Measurements from ENCODE around the gene NRF1.

DNA sequence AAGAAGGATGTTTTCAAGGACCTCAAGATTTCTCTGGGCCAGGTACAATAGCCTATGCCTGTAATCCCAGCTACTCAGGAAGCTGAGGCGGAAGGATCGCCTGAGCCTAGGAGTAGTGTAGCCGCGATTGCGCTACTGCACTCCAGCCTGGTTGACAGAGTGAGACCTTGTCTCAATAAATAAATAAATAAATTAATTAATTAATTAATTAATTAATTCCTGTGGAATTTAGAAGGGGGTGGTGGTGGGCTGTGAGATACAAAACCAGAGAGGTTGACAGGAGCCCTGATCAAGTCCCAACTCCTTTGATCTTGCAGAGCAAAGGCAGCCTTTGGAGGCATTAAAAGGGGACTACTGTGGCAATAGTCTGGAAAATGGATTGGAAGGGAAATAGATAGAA is 39.3 kb upstream of the NRF1 start:
- TF ChIP-seq EZH2 (IDR thresholded peaks at IDR 0.05; ENCODE audit: borderline replicate concordance, control insufficient read depth, low read depth, low read length) = no peak
- TF ChIP-seq, protein P1, sequence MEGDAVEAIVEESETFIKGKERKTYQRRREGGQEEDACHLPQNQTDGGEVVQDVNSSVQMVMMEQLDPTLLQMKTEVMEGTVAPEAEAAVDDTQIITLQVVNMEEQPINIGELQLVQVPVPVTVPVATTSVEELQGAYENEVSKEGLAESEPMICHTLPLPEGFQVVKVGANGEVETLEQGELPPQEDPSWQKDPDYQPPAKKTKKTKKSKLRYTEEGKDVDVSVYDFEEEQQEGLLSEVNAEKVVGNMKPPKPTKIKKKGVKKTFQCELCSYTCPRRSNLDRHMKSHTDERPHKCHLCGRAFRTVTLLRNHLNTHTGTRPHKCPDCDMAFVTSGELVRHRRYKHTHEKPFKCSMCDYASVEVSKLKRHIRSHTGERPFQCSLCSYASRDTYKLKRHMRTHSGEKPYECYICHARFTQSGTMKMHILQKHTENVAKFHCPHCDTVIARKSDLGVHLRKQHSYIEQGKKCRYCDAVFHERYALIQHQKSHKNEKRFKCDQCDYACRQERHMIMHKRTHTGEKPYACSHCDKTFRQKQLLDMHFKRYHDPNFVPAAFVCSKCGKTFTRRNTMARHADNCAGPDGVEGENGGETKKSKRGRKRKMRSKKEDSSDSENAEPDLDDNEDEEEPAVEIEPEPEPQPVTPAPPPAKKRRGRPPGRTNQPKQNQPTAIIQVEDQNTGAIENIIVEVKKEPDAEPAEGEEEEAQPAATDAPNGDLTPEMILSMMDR (IDR thresholded peaks at IDR 0.05 in 2 of 3, conservative IDR thresholded peaks at IDR 0.05 in 1 of 3; ENCODE audit: control insufficient read depth in 2 of 3, extremely low read depth in 1 of 3, insufficient read depth in 1 of 3, low read depth in 3 of 3, low read length in 3 of 3) = no peak
- no peak for TF ChIP-seq WRNIP1 (IDR thresholded peaks at IDR 0.05; ENCODE audit: borderline replicate concordance, low read depth, low read length)
- no peak for TF ChIP-seq SMC3 (IDR thresholded peaks at IDR 0.05; ENCODE audit: borderline replicate concordance, low read length)
- TF ChIP-seq, protein P2, sequence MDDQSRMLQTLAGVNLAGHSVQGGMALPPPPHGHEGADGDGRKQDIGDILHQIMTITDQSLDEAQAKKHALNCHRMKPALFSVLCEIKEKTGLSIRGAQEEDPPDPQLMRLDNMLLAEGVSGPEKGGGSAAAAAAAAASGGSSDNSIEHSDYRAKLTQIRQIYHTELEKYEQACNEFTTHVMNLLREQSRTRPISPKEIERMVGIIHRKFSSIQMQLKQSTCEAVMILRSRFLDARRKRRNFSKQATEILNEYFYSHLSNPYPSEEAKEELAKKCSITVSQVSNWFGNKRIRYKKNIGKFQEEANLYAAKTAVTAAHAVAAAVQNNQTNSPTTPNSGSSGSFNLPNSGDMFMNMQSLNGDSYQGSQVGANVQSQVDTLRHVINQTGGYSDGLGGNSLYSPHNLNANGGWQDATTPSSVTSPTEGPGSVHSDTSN (IDR thresholded peaks at IDR 0.05; ENCODE audit: insufficient replicate concordance, low read depth, low read length) = no peak
- no peak for TF ChIP-seq MAX (IDR thresholded peaks at IDR 0.05; ENCODE audit: low read depth, low read length)
- TF ChIP-seq MLLT1 (IDR thresholded peaks at IDR 0.05) = no peak
- TF ChIP-seq HDAC2 (IDR thresholded peaks at IDR 0.05) = no peak
- TF ChIP-seq ETV6 (conservative IDR thresholded peaks at IDR 0.05 in 1 of 2, IDR thresholded peaks at IDR 0.05 in 1 of 2; ENCODE audit: borderline replicate concordance in 1 of 2, low read depth in 1 of 2) = no peak
- no peak for TF ChIP-seq NFYB (IDR thresholded peaks at IDR 0.05; ENCODE audit: insufficient read depth, low read depth, low read length)
- TF ChIP-seq NR2C1 (IDR thresholded peaks at IDR 0.05) = no peak
